Endothelial cell (in vitro differentiated cells): ENCODE results near the gene DIPK2B. TPM values are rescaled to one million over a fixed set of nuclear protein-coding genes. Genes with fewer than 3 reads are reported as not detected.

ENCODE experiments used
- DNase-seq: peaks from one replicate; pipeline ENCODE4 v3.0.0; 2021; ENCODE audit warnings: low spot score
- H3K27ac Mint-ChIP-seq: one replicate; pipeline ENCODE4 v1.8.0; 2021; ENCODE audit warnings: mixed read lengths, inconsistent platforms; ENCODE audit not compliant: unreplicated experiment
- H3K27me3 Mint-ChIP-seq: one replicate; pipeline ENCODE4 v1.8.0; 2021; ENCODE audit warnings: mild to moderate bottlenecking, moderate library complexity, mixed read lengths, inconsistent platforms; ENCODE audit not compliant: unreplicated experiment
- H3K36me3 Mint-ChIP-seq: one replicate; pipeline ENCODE4 v1.8.0; 2021; ENCODE audit warnings: mild to moderate bottlenecking, low read depth, mixed read lengths, inconsistent platforms; ENCODE audit not compliant: unreplicated experiment
- H3K4me1 Mint-ChIP-seq: one replicate; pipeline ENCODE4 v1.8.0; 2021; ENCODE audit warnings: mild to moderate bottlenecking, mixed read lengths, inconsistent platforms; ENCODE audit not compliant: unreplicated experiment
- H3K4me3 Mint-ChIP-seq: one replicate; pipeline ENCODE4 v1.8.0; 2021; ENCODE audit warnings: mild to moderate bottlenecking, mixed read lengths, inconsistent platforms; ENCODE audit not compliant: unreplicated experiment
- H3K9me3 Mint-ChIP-seq: one replicate; pipeline ENCODE4 v1.8.0; 2021; ENCODE audit warnings: mixed read lengths, inconsistent platforms; ENCODE audit not compliant: unreplicated experiment
- CTCF ChIP-seq: fragments of 200-600 bp; sonication (generic); IDR thresholded peaks from one replicate; pipeline ENCODE4 v1.5.0; 2021; ENCODE audit warnings: antibody characterized with exemption; ENCODE audit not compliant: unreplicated experiment
- total RNA-seq: library from RNA; stranded (reverse); fragmentation: NEBNext Ultra II Directional; extraction: Animal tissue kit (Norgen Biotek cat#: 25700); gene quantifications from one replicate; pipeline ENCODE4 v1.2.1, GENCODE V29; 2021; ENCODE audit not compliant: unreplicated experiment

Gene DIPK2B
- total RNA-seq, 1 donor from 2014 or later: 286 TPM

- peak overlapping the region; percentile 92 for H3K4me3 Mint-ChIP-seq
- H3K9me3 Mint-ChIP-seq: no peaks in the 10 kb centered on the region
- peak overlapping the region; percentile 95 for H3K27ac Mint-ChIP-seq
- H3K27me3 Mint-ChIP-seq: peaks cover 4% of the 10 kb centered on the region
- peaks cover 28% of the 10 kb centered on the region for H3K36me3 Mint-ChIP-seq
- H3K4me1 Mint-ChIP-seq: peaks cover 49% of the 10 kb centered on the region
- no peak for DNase-seq
- no peak for TF ChIP-seq CTCF
These were observed 2.0 kb downstream of the DIPK2B start for GRCh38 chrX:45198706-45199105.

- H3K27me3 Mint-ChIP-seq: peaks cover 4% of the 10 kb centered on the region
- H3K4me1 Mint-ChIP-seq: peaks cover 49% of the 10 kb centered on the region
- peak overlapping the region; percentile 95 for H3K27ac Mint-ChIP-seq
- H3K9me3 Mint-ChIP-seq: no peaks in the 10 kb centered on the region
- TF ChIP-seq CTCF: no peak
- no peak for DNase-seq
- peaks cover 28% of the 10 kb centered on the region for H3K36me3 Mint-ChIP-seq
- peak overlapping the region; percentile 92 for H3K4me3 Mint-ChIP-seq
These were observed 2.4 kb downstream of the DIPK2B start for GRCh38 chrX:45198301-45198700.

- Mint-ChIP-seq H3K27me3 (peaks cover 4% of the 10 kb centered on the region), H3K4me1 (peaks cover 42% of the 10 kb centered on the region), H3K27ac (peak overlapping the region; percentile 58), H3K9me3 (no peaks in the 10 kb centered on the region), H3K36me3 (peaks cover 31% of the 10 kb centered on the region), H3K4me3 (peak overlapping the region; percentile 87)
- TF ChIP-seq CTCF: no peak
- no peak for DNase-seq
These were observed 4.0 kb downstream of the DIPK2B start for GRCh38 chrX:45196701-45197100.

GRCh38 chrX:45191820-45192409 is 8.8 kb downstream of the DIPK2B start:
- Mint-ChIP-seq H3K9me3 (no peaks in the 10 kb centered on the region), H3K27ac (peak overlapping the region; percentile 38)

More at GRCh38 chrX:45191820-45192409, 8.8 kb downstream of the DIPK2B start:
- DNase-seq: no peak
- H3K4me3 Mint-ChIP-seq: peak overlapping the region; percentile 65
- H3K4me1 Mint-ChIP-seq: peaks cover 58% of the 10 kb centered on the region
- peaks cover 43% of the 10 kb centered on the region for H3K36me3 Mint-ChIP-seq
- peaks cover 6% of the 10 kb centered on the region for H3K27me3 Mint-ChIP-seq
- TF ChIP-seq CTCF: no peak
